HG03558 (cell line): Measurements from ENCODE around the gene PLEKHB2.
A peak's percentile ranks its signal among the peaks of the same experiment; 100 is the strongest.
"Not testable (repeated sequence)": the region's sequence is repeated elsewhere in the genome, so short reads cannot be mapped to it uniquely, and the experiment has no call there.

ENCODE experiments used
- ATAC-seq: cut with Tn5 transposase; IDR thresholded peaks from one replicate; pipeline ENCODE4 v1.9.1; 2021; ENCODE audit warnings: moderate number of reproducible peaks; ENCODE audit not compliant: unreplicated experiment; ENCODE audit errors: extremely low read depth

Gene PLEKHB2

GRCh38 chr2:131132729-131133128, 27.6 kb downstream of the PLEKHB2 start:
- no peak for ATAC-seq

DNA sequence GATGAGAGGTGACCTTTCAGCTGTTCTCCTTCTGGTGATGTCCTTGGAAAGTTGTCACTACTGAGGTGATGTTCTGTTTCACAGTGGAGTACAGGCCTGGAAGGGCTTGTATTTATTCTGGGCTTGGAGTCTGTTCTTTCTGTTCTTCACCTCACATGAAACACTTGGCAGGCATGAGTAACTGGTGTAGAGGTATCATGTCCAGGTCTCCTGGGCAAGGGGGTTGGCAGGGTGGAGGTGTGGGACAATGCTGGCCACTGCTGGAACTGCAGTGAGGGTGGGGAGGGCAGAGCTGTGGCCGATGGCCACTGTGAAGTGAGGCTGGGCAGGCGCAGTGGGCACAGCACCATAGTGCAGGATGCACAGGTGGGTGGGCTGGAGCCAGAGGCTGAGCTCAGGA, 35.4 kb downstream of the PLEKHB2 start:
- ATAC-seq, result no peak

DNA sequence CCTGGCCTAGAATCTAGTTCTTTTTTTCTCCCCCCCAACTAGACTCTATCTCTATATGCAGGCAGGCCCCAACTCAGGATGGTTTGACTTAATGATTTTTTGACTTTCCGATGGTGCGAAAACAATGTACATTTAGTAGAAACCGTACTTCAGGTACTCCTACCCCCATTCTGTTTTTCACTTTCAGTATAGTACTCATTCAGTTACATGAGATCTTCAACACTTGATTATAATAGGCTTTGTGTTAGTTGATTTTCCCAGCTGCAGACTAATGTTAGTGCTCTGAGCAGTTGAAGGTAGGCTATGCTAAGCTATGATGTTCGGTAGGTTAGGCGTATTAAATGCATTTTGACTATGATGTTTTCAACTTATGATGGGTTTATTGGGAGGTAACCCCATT, 37.7 kb downstream of the PLEKHB2 start:
- ATAC-seq, result no peak

DNA sequence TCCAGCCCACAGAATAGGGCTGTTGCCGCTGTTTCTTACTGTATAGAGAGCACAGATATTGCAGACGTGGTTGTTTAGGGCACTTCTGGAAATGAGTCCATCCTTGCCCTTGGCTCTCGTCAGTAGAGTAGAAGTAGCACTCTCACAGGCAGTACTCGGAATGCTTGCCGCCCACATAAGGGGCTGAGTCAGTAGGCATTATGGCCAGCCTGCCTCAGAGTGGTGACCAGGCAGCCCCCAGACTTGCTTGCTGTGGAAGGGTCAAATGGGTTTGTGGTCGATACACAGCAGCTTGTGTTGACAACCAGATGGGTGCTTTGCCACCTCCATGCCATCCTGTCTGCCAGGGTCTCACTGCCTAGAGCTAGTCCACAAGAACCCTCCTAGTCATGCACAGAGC, 38.7 kb downstream of the PLEKHB2 start:
- no peak for ATAC-seq

- peak; percentile 71 for ATAC-seq
Measured at GRCh38 chr2:131145040-131145439, 39.9 kb downstream of the PLEKHB2 start.

DNA sequence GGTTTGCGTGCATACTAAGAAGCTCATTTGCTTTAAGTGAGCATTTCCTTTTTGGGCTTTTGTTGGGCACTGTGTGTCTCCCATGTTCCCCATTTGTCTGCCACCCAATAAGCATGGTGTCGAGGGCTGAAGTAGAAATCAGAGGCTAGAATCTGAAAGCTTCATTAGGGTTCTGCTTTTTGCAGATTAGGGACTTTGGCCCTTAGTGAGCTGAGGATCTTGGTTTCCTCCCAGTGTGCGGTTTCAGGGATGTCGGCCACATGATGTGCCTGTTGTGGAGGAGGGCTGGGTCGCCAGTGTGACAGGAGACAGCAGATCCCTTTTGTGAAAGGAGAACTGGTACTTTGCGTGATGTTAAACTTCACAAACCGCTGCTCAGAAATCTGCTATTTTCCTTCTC, 41.1 kb downstream of the PLEKHB2 start:
- no peak for ATAC-seq

GRCh38 chr2:131146749-131147148, 41.6 kb downstream of the PLEKHB2 start:
- no peak for ATAC-seq

GRCh38 chr2:131148426-131148825, 43.3 kb downstream of the PLEKHB2 start:
- ATAC-seq, result no peak

- not testable (repeated sequence) for ATAC-seq
Measured at GRCh38 chr2:131150109-131150508, 45.0 kb downstream of the PLEKHB2 start.

DNA sequence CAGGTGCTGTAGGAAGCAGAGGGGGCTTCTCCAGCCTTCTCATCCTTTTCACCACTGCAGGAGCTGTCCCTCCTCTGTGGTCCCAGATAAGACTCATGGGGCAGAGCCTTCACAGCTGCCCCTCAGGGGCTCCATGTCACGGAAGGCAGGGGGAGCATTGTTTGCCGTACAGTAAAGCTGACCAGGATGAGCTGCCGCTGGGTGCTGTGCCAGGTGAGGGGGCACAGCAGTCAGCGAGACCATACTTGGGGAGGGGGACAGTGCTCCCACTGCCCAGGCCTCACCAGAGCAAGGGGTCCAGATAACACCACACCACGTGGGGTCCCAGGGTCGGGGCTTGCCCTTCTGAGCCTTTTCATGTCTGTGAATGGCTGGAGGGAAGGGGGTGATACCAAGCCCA, 46.3 kb downstream of the PLEKHB2 start:
- ATAC-seq, result no peak

- ATAC-seq, result no peak
Measured at GRCh38 chr2:131152074-131152473, 46.9 kb downstream of the PLEKHB2 start.

GRCh38 chr2:131153529-131153928, 48.4 kb downstream of the PLEKHB2 start:
- no peak for ATAC-seq

DNA sequence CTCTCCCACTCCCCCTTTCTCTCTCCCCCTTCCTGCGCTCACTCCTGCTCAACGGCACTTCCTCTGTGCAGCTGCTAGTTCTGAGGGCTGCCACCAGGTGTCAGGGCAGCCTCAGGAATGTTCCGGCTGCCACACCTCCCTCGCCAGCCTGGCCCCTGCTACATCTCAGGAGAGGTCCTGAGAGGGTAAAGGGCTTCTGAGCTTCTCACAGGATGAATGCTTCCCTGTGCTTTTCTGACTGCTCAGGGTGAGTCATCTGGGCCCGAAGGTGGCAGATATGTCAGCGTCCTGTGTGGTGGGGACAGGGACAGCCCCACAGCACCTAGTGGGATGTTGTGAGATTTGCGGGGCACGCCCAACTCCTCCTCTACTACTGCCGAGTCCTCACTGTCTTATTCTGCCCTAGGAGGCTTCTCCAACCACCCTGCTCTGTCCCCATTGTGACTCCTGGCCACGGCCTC, 49.0 kb downstream of the PLEKHB2 start:
- ATAC-seq, result peak; percentile 88

DNA sequence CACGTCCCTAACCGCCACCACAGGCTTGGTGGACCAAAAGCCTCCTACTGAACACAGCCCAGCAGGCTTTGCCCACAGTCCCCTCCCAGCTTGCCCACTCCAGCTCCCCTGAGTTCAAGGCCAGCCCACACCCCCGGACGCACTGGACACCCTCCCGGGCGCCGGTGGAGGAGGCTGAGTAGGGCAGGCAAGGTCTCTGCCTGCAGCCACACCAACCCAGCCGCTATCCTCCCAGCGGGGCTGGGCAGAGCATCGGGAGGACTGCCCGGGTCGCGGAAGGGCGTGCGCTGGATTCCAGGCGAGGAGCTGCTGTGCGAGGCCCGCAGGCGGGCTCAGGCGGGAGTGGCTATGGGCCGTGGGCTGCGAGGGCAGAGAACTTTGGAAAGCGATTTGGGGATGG, 49.5 kb downstream of the PLEKHB2 start:
- no peak for ATAC-seq

DNA sequence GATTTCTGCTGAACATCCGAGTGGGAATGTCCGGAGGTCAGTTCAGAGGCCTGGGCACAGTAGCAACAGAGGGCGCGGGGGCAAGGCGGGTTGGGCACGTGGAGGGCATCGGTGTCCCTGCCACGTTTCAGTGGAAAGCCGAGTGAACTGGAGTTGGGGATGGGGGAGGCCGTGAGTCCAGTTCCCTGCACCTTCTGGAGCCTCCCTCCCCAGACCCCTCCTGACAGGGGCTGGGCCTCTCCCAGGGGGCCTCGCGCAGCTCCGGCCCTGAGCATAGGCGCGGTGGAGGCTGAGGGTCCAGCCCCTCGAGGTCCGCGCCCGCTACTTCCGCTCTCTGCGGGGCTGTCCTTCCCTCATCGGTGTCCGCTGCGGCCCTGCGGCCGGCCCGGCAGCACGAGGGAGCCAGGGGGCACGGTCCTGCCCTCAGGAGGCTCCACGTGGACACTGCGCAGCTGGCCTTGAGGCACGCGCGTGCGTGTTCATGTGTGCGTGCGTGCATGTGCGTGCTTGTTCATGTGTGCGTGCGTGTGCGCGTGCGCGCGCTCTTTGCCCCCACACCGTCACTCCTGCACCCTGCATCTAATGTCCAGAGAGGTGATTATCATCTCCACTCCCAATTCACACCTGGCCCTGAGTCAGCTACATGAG, 50.2 kb downstream of the PLEKHB2 start:
- no peak for ATAC-seq

DNA sequence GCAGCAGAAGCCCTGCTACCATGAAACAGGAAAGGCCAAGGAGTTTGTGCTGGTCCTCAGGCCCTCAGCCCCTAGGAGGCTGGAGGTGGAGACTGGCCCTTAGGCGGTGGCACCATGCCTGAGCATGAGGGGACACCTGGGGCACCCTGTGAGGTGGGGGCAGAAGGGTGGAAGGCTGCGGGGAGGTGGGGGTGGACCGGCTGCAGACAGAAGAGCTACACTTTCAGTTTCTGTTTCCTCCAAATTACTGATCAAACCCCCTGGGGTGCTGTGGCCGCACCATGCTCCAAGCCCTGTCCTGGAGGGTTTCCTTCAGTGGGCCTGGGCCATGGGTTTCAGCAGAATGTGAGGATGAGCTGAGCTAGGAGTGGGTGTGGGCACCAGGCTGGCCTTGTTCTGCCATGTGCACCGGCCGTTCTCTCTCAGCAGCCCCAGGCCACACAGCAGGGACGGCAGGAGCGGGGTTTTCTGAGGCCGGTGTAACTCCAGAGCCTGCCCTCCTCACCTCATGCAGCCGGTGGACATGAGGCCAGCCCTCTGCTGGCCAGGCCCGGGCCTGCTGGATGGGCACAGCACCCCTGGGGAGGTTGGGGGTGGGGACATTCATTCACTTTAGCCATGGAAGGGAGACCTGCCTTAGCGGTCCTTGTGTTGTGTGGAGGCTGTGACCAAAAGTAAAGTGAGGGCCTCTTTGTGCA, 51.5 kb downstream of the PLEKHB2 start:
- no peak for ATAC-seq

GRCh38 chr2:131165562-131165961, 60.4 kb downstream of the PLEKHB2 start:
- not testable (repeated sequence) for ATAC-seq

DNA sequence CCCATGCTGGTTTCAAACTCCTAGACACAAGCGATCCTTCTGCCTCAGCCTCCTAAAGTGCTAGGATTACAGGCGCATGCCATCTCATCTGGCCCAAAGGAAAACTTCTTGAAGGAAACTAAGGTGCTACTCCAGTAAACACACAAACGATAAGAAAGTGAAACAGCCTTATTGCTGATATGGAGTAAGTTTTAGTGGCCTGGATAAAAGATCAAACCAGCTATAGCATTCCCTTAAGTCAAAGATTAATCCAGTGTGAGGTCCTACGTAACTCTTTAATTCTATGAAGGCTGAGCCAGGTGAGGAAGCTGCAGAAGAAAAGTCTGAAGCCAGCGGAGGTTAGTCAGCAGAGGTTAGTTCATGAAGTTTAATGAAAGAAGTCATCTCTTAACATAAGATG, 63.4 kb downstream of the PLEKHB2 start:
- ATAC-seq, result no peak

DNA sequence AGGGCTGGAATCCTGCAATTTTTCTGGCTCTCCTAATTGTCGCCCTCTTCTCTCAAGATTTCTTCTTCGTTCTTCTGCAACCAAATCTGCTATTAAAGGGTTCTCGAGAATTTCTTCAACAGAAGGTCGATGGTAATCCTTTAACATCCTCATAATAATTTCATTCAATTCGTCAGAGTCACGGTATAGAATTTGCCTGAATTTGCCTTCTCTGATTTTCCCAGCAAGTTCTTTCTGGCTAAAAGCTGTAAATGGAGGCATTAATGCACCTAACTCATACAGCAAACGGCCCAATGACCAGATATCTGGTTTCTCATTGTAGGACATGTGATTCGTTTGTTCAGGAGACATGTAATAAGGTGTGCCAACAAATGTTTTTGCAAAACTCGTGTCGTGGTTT, 72.9 kb downstream of the PLEKHB2 start:
- not testable (repeated sequence) for ATAC-seq

GRCh38 chr2:131178721-131179418, 73.7 kb downstream of the PLEKHB2 start:
- ATAC-seq, result not testable (repeated sequence)

DNA sequence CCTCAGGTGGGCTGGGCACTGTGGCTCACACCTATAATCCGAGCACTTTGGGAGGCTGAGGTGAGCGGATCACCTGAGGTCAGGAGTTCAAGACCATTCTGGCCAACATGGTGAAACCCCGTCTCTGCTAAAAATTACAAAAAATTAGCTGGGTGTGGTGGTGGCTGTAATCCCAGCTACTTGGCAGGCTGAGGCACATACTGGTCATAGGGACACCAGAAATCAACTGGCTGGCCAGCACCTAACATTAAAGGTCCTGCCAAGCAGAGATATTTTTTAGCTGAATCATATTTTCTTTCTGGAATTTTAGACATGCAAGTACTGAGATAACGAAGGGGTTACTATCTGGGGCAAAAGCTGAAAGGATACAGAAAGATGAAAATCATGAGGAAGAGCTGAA, 76.3 kb downstream of the PLEKHB2 start:
- ATAC-seq, result not testable (repeated sequence)
